GM12892 (cell line): ENCODE measurements around the gene TRIO.

Experiments
- POLR2A ChIP-seq: IDR thresholded peaks from 2 replicates; pipeline ENCODE4 v1.6.1; 2011; ENCODE audit warnings: low read depth, low read length, control low read depth
- POLR2AphosphoS5 ChIP-seq: IDR thresholded peaks from 2 replicates; pipeline ENCODE4 v1.6.1; 2011; ENCODE audit warnings: low read depth, low read length, control low read depth

- no peak for TF ChIP-seq POLR2AphosphoS5
- TF ChIP-seq POLR2A = no peak
These were observed 336.1 kb downstream of the TRIO start for GRCh38 chr5:14479143-14479696.
